Stimulated activated naive CD8-positive, alpha-beta T cell treated with anti-CD3 and anti-CD28 coated beads, Interleukin-15, Interleukin-2, amounts not matched to agents 100 ng/mL and 50 ng/mL, for 24 hours (primary cell): ENCODE data around the gene SLC7A6.
"Not testable (repeated sequence)": the region's sequence is repeated elsewhere in the genome, so short reads cannot be mapped to it uniquely, and the experiment has no call there.

Source experiments
- H3K27ac Mint-ChIP-seq: one replicate; pipeline ENCODE4 v1.8.0; 2021; ENCODE audit warnings: mild to moderate bottlenecking, mixed read lengths
- H3K27me3 Mint-ChIP-seq: one replicate; pipeline ENCODE4 v1.8.0; 2021; ENCODE audit warnings: mixed read lengths
- H3K36me3 Mint-ChIP-seq: one replicate; pipeline ENCODE4 v1.8.0; 2021; ENCODE audit warnings: low read depth, mixed read lengths
- H3K4me1 Mint-ChIP-seq: one replicate; pipeline ENCODE4 v1.8.0; 2021; ENCODE audit warnings: low read depth, mixed read lengths
- H3K4me3 Mint-ChIP-seq: one replicate; pipeline ENCODE4 v1.8.0; 2021; ENCODE audit warnings: mild to moderate bottlenecking, mixed read lengths
- H3K9me3 Mint-ChIP-seq: one replicate; pipeline ENCODE4 v1.8.0; 2021; ENCODE audit warnings: mixed read lengths

The SLC7A6 gene

GRCh38 chr16:68281368-68282063 is 17.2 kb downstream of the SLC7A6 start:
- Mint-ChIP-seq H3K27ac (peak overlapping the region; percentile 77), H3K4me3 (peak overlapping the region; percentile 7), H3K27me3 (no peaks in the 10 kb centered on the region), H3K4me1 (peaks cover 77% of the 10 kb centered on the region), H3K9me3 (no peaks in the 10 kb centered on the region), H3K36me3 (peaks cover 59% of the 10 kb centered on the region)

GRCh38 chr16:68282064-68282452 is 17.7 kb downstream of the SLC7A6 start:
- H3K9me3 Mint-ChIP-seq, result no peaks in the 10 kb centered on the region
- peaks cover 78% of the 10 kb centered on the region for H3K4me1 Mint-ChIP-seq
- H3K27ac Mint-ChIP-seq, result peak overlapping the region; percentile 77
- peaks cover 62% of the 10 kb centered on the region for H3K36me3 Mint-ChIP-seq
- H3K27me3 Mint-ChIP-seq, result no peaks in the 10 kb centered on the region
- peak overlapping the region; percentile 18 for H3K4me3 Mint-ChIP-seq

GRCh38 chr16:68283346-68283745 is 19.0 kb downstream of the SLC7A6 start:
- H3K9me3 Mint-ChIP-seq, result no peaks in the 10 kb centered on the region
- H3K4me3 Mint-ChIP-seq, result peak overlapping the region; percentile 63
- H3K27ac Mint-ChIP-seq, result peak overlapping the region; percentile 92

GRCh38 chr16:68283801-68284598 is 19.7 kb downstream of the SLC7A6 start:
- peaks cover 74% of the 10 kb centered on the region for H3K36me3 Mint-ChIP-seq
- peak overlapping the region; percentile 63 for H3K4me3 Mint-ChIP-seq
- H3K27me3 Mint-ChIP-seq, result no peaks in the 10 kb centered on the region

More at GRCh38 chr16:68283346-68283745, 19.0 kb downstream of the SLC7A6 start:
- Mint-ChIP-seq H3K36me3 (peaks cover 74% of the 10 kb centered on the region), H3K4me1 (peaks cover 91% of the 10 kb centered on the region), H3K27me3 (no peaks in the 10 kb centered on the region)

GRCh38 chr16:68284847-68285246 is 20.5 kb downstream of the SLC7A6 start:
- H3K4me3 Mint-ChIP-seq, result peak overlapping the region; percentile 63
- H3K27ac Mint-ChIP-seq, result peak overlapping the region; percentile 92
- peaks cover 98% of the 10 kb centered on the region for H3K4me1 Mint-ChIP-seq
- H3K27me3 Mint-ChIP-seq, result no peaks in the 10 kb centered on the region
- H3K36me3 Mint-ChIP-seq, result peaks cover 68% of the 10 kb centered on the region
- H3K9me3 Mint-ChIP-seq, result no peaks in the 10 kb centered on the region

More at GRCh38 chr16:68283801-68284598, 19.7 kb downstream of the SLC7A6 start:
- Mint-ChIP-seq H3K4me1 (peaks cover 97% of the 10 kb centered on the region), H3K27ac (peak overlapping the region; percentile 92), H3K9me3 (no peaks in the 10 kb centered on the region)

GRCh38 chr16:68285683-68286082 is 21.4 kb downstream of the SLC7A6 start:
- peaks cover 70% of the 10 kb centered on the region for H3K36me3 Mint-ChIP-seq
- H3K4me1 Mint-ChIP-seq, result peaks cover 100% of the 10 kb centered on the region
- peak overlapping the region; percentile 64 for H3K4me3 Mint-ChIP-seq
- peak overlapping the region; percentile 92 for H3K27ac Mint-ChIP-seq
- H3K27me3 Mint-ChIP-seq, result no peaks in the 10 kb centered on the region
- H3K9me3 Mint-ChIP-seq, result no peaks in the 10 kb centered on the region

- H3K27me3 Mint-ChIP-seq, result no peaks in the 10 kb centered on the region
- peak overlapping the region; percentile 64 for H3K4me3 Mint-ChIP-seq
- peaks cover 70% of the 10 kb centered on the region for H3K36me3 Mint-ChIP-seq
- H3K27ac Mint-ChIP-seq, result peak overlapping the region; percentile 92
- H3K9me3 Mint-ChIP-seq, result no peaks in the 10 kb centered on the region
- peaks cover 100% of the 10 kb centered on the region for H3K4me1 Mint-ChIP-seq
These were observed 22.1 kb downstream of the SLC7A6 start for GRCh38 chr16:68286153-68287074.

- peaks cover 68% of the 10 kb centered on the region for H3K36me3 Mint-ChIP-seq
- H3K27me3 Mint-ChIP-seq, result no peaks in the 10 kb centered on the region
- H3K9me3 Mint-ChIP-seq, result no peaks in the 10 kb centered on the region
- H3K4me1 Mint-ChIP-seq, result peaks cover 98% of the 10 kb centered on the region
- H3K4me3 Mint-ChIP-seq, result peak overlapping the region; percentile 50
- peak overlapping the region; percentile 92 for H3K27ac Mint-ChIP-seq
These were observed 23.2 kb downstream of the SLC7A6 start for GRCh38 chr16:68287276-68288251.

GRCh38 chr16:68288252-68288650 is 23.9 kb downstream of the SLC7A6 start:
- Mint-ChIP-seq H3K27me3 (no peaks in the 10 kb centered on the region), H3K27ac (peak overlapping the region; percentile 92), H3K9me3 (no peaks in the 10 kb centered on the region), H3K36me3 (peaks cover 67% of the 10 kb centered on the region), H3K4me1 (peaks cover 97% of the 10 kb centered on the region), H3K4me3 (peak overlapping the region; percentile 50)

- peaks cover 66% of the 10 kb centered on the region for H3K36me3 Mint-ChIP-seq
- not testable (repeated sequence) for H3K4me3 Mint-ChIP-seq
These were observed 24.5 kb downstream of the SLC7A6 start for GRCh38 chr16:68288796-68289195.

GRCh38 chr16:68289202-68289601 is 24.9 kb downstream of the SLC7A6 start:
- Mint-ChIP-seq H3K27ac (peak overlapping the region; percentile 92), H3K4me1 (peaks cover 95% of the 10 kb centered on the region), H3K4me3 (peak overlapping the region; percentile 40), H3K9me3 (no peaks in the 10 kb centered on the region), H3K36me3 (peaks cover 68% of the 10 kb centered on the region), H3K27me3 (no peaks in the 10 kb centered on the region)

More at GRCh38 chr16:68288796-68289195, 24.5 kb downstream of the SLC7A6 start:
- peak overlapping the region; percentile 92 for H3K27ac Mint-ChIP-seq
- not testable (repeated sequence) for H3K9me3 Mint-ChIP-seq, H3K27me3 Mint-ChIP-seq
- peaks cover 97% of the 10 kb centered on the region for H3K4me1 Mint-ChIP-seq

- H3K27ac Mint-ChIP-seq, result peak overlapping the region; percentile 92
- H3K4me3 Mint-ChIP-seq, result peak overlapping the region; percentile 40
- peaks cover 91% of the 10 kb centered on the region for H3K4me1 Mint-ChIP-seq
- H3K9me3 Mint-ChIP-seq, result no peaks in the 10 kb centered on the region
- no peaks in the 10 kb centered on the region for H3K27me3 Mint-ChIP-seq
- peaks cover 65% of the 10 kb centered on the region for H3K36me3 Mint-ChIP-seq
These were observed 25.4 kb downstream of the SLC7A6 start for GRCh38 chr16:68289621-68290329.

GRCh38 chr16:68290450-68290849 is 26.1 kb downstream of the SLC7A6 start:
- H3K9me3 Mint-ChIP-seq, result no peaks in the 10 kb centered on the region
- H3K4me1 Mint-ChIP-seq, result peaks cover 84% of the 10 kb centered on the region
- H3K27ac Mint-ChIP-seq, result peak overlapping the region; percentile 92
- H3K36me3 Mint-ChIP-seq, result peaks cover 67% of the 10 kb centered on the region
- H3K4me3 Mint-ChIP-seq, result peak overlapping the region; percentile 40
- no peaks in the 10 kb centered on the region for H3K27me3 Mint-ChIP-seq
